A673 (cell line): ENCODE data around the gene EGFR.

Source experiments
- CTCF ChIP-seq: fragments of 300-800, 200-600 bp; sonication (generic); conservative IDR thresholded peaks from 2 replicates; pipeline ENCODE4 v1.5.1; 2017; ENCODE audit warnings: low read depth, mild to moderate bottlenecking, antibody characterized with exemption, low read length, moderate library complexity, mixed read lengths
- EZH2 ChIP-seq: fragments of 200-600 bp; sonication (generic); IDR thresholded peaks from 2 replicates; pipeline ENCODE4 v1.6.1; 2017; ENCODE audit warnings: borderline replicate concordance, low read depth, mild to moderate bottlenecking, mixed read lengths, antibody characterized with exemption, low read length; ENCODE audit not compliant: poor library complexity, severe bottlenecking

- TF ChIP-seq CTCF (no peak), EZH2 (no peak)
Measured at GRCh38 chr7:55209366-55209765, 190.5 kb downstream of the EGFR start.
